Stimulated activated CD4-positive, alpha-beta T cell treated with anti-CD3 and anti-CD28 coated beads, Interleukin-1b, Interleukin-23, amount 100 ng/mL, for 4 hours (primary cell): Measurements from ENCODE around the gene PBXIP1.
"Not testable (repeated sequence)": the region's sequence is repeated elsewhere in the genome, so short reads cannot be mapped to it uniquely, and the experiment has no call there.

ENCODE experiments used
- DNase-seq, 2 donors: peaks; one replicate each; pipeline ENCODE4 v3.0.0-alpha.2; 2020; ENCODE audit warnings: low read depth in 2 of 2

PBXIP1 gene

DNA sequence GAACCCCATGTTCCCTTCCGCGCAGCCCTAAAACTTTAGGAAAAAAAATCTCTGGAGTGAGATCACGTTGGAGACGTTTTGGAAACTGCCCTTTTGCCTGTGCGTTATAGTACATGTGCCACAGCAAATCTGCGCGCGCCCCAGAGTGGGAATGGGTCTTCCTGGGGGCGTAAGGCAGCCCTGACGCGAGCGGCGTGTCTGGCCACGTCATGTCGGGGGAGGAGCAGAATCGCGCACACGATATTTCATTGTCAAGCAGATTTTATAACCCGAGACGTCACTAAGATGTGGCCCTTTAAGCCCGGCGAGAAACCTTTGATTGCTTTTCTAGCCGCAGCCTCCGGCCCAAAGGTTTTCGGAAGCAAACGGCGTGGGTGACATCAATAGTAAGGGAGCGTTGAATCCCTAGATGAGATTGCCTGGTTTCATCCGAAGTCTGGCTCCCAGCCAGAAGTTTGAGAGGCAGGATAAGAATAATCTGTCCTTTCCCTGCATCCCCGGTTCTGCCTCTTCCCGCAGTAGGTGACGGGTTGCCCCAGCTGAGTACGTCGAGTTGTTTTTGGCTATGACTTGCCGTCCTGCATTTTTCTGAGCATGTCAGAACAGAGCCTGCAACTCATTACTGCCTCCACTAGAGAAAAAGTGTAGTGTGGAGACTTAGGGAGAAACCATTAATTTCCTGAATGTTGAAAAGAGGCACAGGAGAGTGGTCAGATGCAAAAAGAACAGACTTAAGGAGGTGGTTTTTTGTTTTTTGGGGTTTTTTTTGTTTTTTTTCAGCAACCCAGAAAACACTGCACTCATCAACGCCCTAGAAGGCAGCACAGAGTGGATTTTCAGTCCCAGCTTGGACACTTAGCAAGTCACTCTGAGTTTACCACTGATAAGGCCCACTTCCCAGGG lies 18.6 kb downstream of the PBXIP1 start:
- peak; percentile 79 to 81 for DNase-seq

GRCh38 chr1:154936555-154937084 lies 19.3 kb downstream of the PBXIP1 start, which contains the start of gene PMVK:
TSS of gene PMVK (minus strand) at chr1:154936719. CDS start at chr1:154936685, 34 bp downstream.
- peak; percentile 89 to 91 for DNase-seq

DNA sequence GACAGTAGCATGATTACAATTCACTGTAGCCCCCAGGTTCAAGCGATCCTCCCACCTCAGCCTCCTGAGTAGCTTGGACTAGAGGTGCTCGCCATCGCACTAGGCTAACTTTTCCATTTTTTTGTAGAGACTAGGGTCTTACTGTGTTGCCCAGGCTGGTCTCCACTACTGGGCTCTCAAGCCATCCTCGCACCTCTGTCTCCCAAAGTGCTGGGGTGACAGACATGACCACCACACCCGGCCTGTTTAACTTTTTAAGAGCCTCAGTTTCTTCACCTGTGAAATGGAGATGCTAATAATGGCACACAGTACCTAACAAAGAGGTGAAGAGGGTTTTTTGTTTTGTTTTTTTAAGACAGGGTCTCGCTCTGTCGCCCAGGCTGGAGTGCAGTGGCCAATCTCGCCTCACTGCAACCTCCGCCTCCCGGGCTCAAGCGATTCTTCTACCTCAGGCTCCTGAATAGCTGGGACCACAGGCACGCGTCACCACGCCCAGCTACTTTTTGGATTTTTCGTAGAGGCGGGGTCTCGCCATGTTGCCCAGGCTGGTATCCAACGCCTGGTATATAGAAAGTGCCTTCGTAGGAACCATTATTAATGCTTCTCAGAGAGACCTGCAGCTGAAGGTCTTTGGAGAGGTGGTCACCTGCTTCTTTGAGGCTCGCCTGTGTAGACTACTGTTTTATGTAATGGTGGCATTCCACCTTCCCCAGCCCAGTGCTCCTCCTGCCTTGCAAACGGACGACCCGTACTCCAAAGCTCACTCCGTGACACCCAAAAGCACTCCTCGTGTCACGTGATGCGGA lies 19.9 kb downstream of the PBXIP1 start:
- no peak for DNase-seq

GRCh38 chr1:154934358-154934948 lies 21.4 kb downstream of the PBXIP1 start:
- DNase-seq: no peak

- DNase-seq: no peak
Observed at GRCh38 chr1:154931940-154932487, 23.9 kb downstream of the PBXIP1 start.

DNA sequence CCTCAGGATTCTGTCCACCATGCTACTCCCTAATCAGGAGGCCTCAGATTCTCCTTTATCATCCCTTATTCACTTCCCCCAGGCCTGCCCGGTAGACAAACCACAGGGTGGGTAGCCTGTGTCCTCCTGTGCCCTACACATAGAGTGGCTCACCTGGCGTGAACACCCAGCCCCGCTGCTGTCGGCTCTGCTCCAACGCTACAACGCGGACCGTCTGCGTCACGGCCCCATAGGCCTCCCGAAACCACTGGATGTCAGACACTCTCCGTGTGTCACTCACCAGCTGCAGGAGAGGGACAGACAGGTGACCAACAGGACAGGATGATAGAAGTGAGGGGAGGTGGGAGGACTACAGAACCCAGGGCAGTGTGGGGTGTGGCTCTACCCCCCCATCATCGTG lies 29.7 kb downstream of the PBXIP1 start:
- no peak for DNase-seq

DNA sequence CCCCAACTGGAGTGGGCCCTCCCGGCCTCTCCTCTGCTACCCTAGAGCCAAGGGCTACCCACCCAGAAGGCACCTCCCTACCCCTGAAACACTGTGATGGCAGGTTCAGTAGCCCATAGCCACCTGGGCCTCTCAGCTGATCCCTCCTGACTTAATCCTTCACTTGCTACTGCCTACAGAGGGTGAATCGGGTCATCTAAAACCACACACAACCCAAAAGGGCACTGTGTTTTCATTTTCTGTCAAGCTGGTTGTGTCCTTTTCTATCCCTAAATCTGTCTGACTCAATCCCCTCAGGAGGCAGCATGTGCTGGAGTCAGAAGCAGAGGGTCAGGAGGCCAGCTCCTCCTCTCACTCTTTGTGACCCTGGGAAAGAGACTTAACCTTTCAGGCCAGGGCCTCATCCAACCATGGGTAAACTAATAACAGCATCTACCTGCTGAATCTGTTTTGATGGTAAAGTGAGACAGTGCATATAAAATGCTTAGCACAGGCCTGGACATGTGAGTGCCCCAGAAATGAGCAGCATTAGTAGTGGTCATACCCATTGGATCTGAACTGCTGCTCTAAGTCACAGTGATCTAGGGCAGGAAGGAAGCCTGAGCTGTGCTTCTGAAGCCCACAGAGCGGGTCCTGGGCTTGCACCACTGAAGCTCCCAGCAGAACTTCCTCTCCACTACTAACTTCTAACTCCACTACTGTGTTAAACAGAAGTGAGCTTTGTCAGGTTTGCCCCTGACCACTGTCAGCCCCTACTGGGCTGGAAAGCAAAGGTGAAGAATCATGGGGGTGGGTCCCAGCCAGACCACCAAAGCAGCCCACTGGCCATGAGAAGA lies 30.3 kb downstream of the PBXIP1 start:
- DNase-seq: no peak

DNA sequence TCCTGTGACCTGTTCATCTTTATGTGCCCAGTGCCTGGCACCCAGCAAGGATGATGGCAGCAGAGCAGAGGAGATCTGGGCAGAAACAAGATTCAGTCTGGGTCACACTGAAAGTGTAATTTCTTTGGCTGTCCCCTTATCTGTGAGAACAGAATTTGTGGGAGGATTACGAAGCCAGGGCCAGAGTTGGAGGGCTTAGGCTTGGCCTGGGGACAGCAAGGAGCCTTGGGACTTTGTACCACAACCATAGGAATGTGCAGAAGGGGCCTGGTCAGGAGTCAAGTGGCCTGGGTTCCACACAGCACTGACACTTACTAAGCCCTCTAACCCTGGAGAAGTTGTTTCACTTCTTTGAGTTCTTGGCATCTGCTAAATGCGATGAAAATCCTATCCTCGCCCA lies 32.2 kb downstream of the PBXIP1 start:
- no peak for DNase-seq

GRCh38 chr1:154913273-154913672 lies 42.6 kb downstream of the PBXIP1 start:
- no peak for DNase-seq

- no peak for DNase-seq
Observed at GRCh38 chr1:154912755-154913154, 43.1 kb downstream of the PBXIP1 start.

DNA sequence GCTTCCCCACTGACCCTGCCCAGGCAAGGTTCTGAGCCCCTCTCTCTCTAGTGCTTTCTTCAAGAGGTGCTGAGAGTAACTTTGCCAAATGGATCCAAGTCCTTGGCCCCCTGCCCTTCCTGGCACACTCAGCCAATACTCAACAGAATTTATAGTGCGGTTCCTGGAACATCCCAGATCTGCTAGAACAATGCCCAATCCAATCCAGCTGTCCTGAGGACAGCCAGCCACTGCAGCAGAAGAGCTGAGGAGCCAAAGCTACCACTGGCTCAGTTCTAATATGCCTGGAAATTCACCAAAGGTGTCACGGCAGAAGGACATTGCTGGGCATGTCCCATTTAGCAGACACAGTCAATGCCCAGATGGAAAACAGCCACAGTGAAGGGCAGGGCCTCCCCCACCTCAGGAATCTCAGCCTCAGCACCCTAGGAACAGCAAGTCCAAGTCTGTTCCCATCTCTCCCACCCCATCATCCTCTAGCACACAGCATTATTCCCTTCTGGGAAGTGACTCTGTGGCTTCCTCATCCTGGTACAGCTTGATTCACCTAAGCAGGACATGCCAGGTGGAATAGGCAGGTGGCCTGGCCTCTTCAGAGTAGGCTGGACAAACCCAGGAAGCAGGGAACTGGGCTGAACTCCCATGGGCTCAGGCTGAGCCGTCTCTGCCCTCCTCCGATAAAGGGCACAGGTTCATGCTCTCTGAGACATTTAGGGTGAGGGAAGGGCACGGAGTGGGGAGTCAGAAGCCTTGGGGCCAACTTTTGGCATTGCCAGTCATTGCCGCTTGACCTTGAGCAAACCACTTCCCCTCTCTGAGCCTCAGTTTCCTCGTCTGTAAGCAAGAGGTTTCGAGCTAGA lies 44.0 kb downstream of the PBXIP1 start:
- no peak for DNase-seq

- no peak for DNase-seq
Observed at GRCh38 chr1:154910851-154911250, 45.0 kb downstream of the PBXIP1 start.

DNA sequence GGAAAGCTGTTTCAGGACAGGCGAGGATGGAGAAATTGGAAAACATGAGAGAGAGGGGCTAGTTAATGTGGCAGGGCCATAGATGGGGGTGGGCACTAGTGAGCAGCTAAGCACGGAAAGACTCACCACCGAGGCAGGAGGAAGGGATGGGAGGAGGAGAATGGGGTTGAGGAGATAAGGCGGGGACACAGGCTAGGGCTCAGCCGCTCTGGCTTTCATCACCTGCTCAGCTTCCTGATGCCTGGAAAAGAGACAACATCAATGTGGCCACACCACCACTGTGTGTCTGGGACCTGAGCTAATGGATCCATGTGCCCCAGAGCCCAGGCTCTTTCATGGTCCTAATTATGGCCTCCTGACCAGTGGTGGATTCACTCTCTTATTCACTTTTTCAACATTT lies 47.0 kb downstream of the PBXIP1 start:
- no peak for DNase-seq

DNA sequence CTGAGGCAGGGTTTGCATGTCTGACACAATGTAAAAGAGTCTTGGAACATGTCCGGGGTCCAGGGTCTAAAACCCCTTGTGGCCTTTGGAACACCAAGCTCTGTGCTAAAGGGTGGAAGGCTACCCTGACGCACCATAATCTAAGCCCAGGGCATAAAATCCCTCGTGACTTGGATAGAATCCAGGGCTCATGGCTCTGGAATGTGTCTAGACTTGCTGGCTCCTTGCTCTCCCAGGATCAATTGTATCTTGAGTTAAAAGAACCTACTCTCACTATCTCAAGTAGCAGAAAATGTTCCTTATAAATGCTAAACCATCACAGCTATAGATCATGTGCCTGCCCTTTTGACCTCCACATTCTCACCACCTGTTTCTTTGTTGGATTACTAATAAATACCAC lies 47.8 kb downstream of the PBXIP1 start:
- not testable (repeated sequence) for DNase-seq

DNA sequence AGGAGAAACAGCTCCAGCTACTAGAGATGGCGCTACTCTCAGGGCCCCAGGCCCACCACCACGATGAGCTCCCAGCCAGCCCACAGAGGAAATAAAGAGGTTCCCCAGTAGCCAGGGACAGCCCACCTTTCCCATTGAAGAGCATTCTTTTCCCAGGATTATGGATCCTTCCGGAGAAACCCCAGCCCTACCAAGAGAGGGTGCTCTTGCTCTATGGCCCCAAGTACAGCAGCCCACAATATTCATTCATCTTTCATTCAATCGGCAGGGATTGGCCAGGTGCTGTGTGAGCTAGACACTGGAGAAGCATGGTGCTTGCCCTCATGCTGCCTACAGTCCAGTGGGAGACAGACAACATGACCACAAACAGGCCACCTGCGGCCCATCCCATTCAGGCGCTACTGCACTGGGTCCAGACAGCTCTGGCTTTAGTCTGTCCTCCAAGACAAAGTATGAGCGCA lies 49.2 kb downstream of the PBXIP1 start:
- DNase-seq: no peak

DNA sequence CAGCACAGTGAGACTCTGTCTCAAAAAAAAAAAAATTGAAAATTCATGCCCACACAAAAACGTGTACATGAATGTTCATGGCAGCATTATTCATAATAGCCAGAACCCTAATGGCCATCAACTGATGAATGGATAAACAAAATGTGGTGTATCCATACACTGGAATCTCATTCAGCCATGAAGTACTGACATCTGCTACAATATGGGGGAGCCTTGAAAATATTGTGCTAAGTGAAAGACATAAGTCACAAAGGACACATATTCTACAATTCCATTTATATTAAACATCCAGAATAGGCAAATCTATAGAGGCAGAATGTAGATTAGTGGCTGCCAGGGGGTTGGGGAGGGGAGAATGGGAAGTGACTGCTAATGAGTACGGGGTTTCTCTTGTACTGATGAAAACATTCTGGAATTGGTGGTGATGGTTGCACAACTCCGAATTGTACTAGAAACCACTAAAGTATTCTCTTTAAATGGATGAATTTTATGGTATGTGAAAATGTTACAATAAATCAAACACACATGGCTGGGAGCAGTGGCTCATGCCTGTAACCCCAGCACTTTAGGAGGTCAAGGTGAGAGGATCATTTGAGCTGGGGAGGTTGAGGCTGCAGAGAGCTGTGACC lies 52.8 kb downstream of the PBXIP1 start:
- no peak for DNase-seq

DNA sequence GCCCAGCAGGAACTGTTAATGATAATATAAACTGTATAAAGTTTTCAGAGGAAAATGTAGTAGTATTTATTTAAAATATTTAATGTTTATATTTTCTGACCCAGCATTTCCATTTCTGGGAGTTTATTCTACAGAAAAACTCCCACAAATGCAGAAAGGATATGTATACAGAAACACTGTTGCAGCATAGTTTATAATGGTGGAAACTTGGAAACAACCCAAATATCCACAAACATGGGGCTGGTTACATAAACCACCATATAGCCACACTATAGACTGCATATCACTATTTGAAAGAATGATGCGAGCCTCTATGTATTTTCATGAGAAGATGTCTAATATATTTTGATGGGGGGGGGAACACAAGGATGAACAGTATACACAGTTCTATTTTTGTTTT lies 54.3 kb downstream of the PBXIP1 start:
- DNase-seq: no peak

- DNase-seq: no peak
Observed at GRCh38 chr1:154899041-154899440, 56.9 kb downstream of the PBXIP1 start.

- no peak for DNase-seq
Observed at GRCh38 chr1:154896771-154897286, 59.1 kb downstream of the PBXIP1 start.
